GM18520 (cell line): Measurements from ENCODE around the gene HAUS5.
A peak's percentile ranks its signal among the peaks of the same experiment; 100 is the strongest.
"Not testable (repeated sequence)": the region's sequence is repeated elsewhere in the genome, so short reads cannot be mapped to it uniquely, and the experiment has no call there.

ENCODE experiments used
- ATAC-seq: cut with Tn5 transposase; IDR thresholded peaks from one replicate; pipeline ENCODE4 v1.9.1; 2021; ENCODE audit not compliant: unreplicated experiment

The HAUS5 gene, protein sequence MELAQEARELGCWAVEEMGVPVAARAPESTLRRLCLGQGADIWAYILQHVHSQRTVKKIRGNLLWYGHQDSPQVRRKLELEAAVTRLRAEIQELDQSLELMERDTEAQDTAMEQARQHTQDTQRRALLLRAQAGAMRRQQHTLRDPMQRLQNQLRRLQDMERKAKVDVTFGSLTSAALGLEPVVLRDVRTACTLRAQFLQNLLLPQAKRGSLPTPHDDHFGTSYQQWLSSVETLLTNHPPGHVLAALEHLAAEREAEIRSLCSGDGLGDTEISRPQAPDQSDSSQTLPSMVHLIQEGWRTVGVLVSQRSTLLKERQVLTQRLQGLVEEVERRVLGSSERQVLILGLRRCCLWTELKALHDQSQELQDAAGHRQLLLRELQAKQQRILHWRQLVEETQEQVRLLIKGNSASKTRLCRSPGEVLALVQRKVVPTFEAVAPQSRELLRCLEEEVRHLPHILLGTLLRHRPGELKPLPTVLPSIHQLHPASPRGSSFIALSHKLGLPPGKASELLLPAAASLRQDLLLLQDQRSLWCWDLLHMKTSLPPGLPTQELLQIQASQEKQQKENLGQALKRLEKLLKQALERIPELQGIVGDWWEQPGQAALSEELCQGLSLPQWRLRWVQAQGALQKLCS

DNA sequence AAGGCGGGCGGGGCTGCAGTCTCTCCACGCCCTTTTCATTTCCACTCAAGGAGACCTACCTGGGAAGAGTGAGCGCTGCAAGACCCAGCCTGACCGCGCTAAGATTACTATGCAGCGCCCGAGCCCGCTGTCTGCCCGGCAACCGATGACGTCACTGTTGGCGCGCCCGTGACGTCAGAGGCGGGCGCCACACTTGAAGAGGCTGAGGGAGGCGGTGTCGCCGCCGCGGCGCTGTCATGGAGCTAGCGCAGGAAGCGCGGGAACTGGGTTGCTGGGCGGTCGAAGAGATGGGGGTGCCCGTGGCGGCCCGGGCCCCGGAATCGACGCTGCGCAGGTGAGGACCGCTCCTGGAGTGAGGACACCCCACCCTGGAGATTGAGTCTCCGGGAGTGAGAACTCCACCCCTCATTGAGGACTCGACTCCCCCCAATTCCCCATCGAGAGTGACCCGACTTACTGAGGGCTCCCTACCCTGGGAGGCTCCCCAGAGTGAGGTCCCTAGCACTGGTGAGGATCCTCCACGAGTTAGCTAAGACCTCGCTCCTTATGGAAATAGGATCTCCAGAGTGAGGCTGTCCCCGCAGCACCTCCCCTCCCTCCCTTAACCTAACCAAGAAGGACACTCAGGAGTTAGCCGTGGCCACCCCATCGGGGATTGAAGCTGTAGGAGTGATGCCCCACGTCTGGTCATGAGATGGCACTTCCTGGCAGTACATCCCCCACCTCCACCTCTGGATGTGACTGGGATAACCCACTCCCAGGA, at the start of gene HAUS5:
Gene HAUS5 (plus strand): TSS at position 177 of the 763 bp plus-strand sequence. CDS start 60 bp downstream, at position 237.
- ATAC-seq = peak; percentile 79

DNA sequence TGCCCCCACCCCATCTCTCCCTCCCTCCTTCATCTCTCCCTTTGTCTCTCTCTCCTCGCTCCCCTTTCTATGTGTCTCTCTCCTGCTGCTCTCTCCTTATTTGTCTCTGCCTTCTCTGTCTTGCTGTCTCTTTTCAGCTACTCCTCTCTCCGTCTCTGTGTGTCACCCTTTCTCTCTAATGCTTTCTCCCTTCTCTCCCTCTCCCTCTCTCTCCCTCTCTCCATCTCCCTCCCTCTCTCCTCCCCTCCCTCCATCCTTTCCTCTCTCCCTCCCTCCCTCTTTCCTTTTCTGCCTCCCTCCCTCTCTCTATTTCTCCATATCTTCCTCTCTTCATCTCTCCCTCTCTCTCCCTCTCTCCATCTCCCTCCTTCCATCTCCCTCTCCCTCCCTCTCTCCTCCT, 49.8 kb upstream of the HAUS5 start:
- no peak for ATAC-seq

GRCh38 chr19:35563207-35563829, 49.2 kb upstream of the HAUS5 start, which contains the start of gene ATP4A:
ATP4A (minus strand) TSS chr19:35563658; CDS start chr19:35563629, 29 bp downstream.
- no peak for ATAC-seq

- ATAC-seq = no peak
These were observed 47.3 kb upstream of the HAUS5 start for GRCh38 chr19:35565016-35565856.

GRCh38 chr19:35566738-35567137, 45.8 kb upstream of the HAUS5 start:
- ATAC-seq = no peak

GRCh38 chr19:35569281-35569781, 43.2 kb upstream of the HAUS5 start:
- no peak for ATAC-seq

DNA sequence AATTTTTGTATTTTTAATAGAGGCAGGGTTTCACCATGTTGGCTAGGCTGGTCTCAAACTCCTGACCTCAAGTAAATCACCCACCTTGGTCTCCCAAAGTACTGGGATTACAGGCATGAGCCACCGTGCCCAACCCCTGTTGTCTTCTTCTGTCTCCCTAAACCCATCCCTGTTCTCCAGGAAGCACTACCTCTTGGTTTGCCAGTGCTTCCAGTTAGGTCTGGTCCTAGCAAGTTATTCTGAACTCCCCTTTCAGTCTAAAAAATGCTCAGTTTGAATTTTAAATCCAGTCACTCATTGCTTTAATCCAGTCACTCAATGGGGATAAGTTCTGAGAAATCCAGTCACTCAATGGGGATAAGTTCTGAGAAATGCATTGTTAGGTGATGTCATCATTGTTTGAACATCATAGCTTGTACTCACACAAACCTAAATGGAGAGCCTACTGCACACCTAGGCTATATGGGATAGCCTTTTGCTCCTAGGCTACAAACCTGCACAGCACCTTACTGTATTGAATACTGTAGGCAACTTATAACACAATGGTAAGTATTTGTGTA, 41.0 kb upstream of the HAUS5 start:
- ATAC-seq = no peak

DNA sequence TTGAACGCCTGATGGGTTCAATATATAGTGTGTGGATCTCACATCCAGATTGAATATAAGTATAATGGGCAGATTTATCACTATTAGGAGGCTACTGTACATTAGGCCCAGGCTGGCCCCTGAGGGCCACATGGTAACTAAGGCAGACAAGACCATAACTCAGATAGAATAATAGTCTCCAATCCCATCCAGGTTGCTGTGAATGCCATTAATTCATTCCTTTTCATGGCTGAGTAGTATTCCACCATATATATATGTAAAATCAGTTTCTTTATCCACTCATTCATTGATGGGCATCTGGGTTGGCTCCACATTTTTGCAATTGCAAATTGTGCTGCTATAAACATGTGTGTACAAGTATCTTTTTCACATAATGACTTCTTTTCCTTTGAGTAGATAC, 34.6 kb upstream of the HAUS5 start:
- no peak for ATAC-seq

- no peak for ATAC-seq
These were observed 33.8 kb upstream of the HAUS5 start for GRCh38 chr19:35578707-35579106.

DNA sequence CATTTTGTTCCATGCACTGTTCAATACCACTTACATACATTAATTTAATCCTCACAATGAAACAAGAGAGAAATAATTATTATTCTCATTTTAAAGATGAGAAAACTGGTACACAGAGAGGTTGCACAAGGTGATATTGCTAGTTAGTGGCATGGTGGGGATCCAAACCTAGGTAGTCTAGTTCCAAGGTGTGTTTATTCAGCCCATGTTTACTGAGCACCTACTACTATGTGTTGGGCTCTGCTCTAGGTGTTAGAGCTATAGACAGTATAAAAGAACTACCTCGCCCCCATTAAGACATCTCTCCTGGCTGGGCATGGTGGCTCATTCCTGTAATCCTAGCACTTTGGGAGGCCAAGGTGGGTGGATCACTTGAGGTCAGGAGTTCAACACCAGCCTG, 29.8 kb upstream of the HAUS5 start:
- no peak for ATAC-seq

DNA sequence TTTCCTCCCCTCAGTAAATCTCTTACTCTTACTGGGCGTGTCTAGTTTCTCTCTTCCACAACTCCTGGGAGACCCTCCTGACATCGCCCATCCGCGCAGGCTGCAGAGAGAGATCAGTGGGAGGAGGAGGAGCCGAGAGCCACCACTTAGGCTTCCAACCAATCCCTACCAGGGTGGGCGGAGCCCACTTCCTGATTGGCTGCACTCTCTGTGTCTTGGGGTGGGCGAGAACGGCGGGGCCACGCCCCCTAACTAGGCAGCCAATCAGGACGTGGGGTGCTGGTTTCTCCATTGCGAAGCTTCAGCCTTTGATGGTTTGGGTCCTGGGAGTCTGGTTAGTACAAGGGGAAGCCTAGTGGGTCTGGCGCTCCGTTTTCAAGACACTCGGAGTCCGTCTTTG, 26.7 kb upstream of the HAUS5 start, which contains the start of gene PMIS2:
Gene PMIS2 (plus strand): TSS at position 326 of the 400 bp plus-strand sequence. CDS start 87 bp downstream, outside the sequence.
- no peak for ATAC-seq

GRCh38 chr19:35587321-35587720, 25.2 kb upstream of the HAUS5 start:
- ATAC-seq = no peak

DNA sequence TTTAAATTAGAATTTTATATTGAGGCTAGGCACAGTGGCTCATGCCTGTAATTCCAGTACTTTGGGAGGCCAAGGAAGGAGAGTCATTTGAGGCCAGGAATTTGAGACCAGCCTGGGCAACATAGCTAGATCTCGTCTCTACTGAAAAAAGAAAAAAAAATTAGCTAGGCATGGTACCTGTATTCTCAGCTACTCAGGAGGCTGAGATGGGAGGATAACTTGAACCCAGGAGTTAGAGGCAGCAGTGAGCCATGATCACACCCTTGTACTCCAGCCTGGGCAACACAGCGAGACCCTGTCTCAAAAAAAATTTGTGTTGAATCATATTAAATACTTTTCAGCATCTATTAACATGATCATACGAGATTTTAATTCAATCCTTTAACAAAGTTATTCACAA, 21.7 kb upstream of the HAUS5 start:
- no peak for ATAC-seq

- ATAC-seq = no peak
These were observed 20.3 kb upstream of the HAUS5 start for GRCh38 chr19:35592226-35592625.

DNA sequence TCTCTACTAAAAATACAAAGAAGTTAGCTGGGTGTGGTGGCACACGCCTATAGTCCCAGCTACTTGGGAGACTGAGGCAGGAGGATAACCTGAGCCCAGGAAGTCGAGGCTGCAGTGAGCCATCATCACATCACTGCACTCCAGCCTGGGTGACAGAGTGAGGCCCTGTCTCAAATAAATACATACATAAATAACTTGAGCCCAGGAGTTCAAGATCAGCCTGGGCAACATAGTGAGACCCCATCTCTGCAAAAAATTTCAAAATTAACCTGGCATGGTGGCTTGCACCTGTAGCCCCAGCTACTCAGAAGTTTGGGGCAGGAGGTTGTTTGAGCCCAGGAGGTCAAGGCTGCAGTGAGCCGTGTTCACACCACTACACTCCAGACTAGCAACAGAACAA, 17.5 kb upstream of the HAUS5 start:
- ATAC-seq = not testable (repeated sequence)

- ATAC-seq = no peak
These were observed 16.6 kb upstream of the HAUS5 start for GRCh38 chr19:35595928-35596327.

DNA sequence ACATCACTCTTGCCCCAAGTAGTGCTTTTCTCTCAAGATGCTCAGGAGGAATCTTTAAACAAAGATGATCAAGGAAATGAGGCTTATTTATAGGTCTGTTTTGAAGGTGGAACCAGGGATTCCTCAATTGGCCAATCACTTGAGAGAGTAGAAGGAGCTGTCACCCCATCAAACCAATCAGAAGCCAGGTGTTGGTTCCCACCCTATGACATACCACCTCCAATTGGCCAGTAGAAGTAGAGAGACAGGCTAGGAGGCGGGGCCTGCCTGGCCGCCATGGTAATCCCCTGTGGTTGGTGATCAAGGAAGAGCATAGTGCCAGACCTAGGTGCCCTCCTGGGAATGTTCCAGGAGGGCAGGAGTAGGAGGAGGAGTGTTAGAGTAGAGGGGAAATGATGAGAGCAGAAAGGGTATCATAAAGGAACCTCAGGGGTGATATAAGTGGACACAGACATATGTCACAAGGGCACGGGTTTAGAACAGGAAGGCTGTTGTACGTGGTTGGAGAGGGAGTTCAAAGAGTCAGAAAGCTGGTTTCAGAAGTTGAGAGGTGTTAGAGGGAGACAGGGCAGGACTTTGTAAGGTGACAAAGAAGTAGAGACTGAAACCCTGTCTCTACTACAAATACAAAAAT, 16.1 kb upstream of the HAUS5 start:
- peak; percentile 80 for ATAC-seq

DNA sequence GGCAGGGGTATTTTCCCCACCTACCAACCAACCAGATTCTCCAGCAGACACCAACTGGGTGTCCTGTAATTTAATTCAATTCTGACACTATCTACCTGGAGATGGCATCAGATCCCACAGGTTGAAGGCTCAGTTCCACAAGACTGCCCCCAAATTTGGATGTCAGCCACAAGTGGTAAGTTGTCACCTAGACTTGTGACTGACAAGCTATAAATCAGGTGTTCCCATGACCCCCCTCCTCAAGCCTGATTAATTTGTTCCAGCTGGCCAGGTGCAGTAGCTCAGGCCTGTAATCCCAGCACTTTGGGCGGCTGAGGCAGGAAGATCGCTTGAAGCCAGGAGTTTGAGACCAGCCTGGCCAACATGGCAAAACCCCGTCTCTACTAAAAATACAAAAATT, 10.6 kb upstream of the HAUS5 start:
- ATAC-seq = no peak

DNA sequence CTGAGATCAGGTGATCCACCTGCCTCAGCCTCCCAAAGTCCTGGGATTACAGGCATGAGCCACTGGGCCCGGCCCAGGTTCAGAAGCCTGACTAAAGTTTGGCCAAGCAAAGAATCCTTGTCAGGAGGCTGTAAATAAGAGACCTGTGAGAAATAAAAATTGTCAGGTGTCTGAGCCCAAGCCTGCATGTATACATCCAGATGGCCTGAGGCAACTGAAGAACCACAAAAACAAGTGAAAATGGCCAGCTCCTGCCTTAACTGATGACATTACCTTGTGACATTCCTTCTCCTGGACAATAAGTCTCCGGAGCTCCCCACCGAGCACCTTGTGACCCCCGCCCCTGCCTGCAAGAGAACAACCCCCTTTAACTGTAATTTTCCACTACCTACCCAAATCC, 8.1 kb upstream of the HAUS5 start:
- ATAC-seq = not testable (repeated sequence)
